ENCODE data around the gene VSTM1.

VSTM1 gene

DNA sequence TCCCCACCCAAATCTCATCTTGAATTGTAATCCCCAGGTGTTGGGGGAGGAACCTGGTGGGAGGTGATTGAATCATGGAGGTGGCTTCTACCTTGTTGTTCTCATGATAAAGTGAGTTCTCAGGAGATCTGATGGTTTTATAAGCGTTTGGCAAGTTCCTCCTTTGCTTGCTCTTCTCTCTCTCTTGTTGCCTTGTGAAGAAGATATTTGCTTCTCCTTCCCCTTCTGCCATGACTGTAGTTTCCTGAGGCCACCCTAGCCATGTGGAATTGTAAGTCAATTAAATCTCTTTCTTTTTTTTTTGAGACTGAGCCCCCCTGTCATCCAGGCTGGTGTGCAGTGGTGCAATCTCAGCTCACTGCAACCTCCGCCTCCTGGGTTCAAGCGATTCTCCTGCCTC is 34.4 kb downstream of the VSTM1 start:
- in situ Hi-C loops (cut with MboI; ENCODE audit: low sequenced_read_pairs, unreplicated experiment), result loop anchor here (10.0 kb wide), 1 partner anchor 184 kb away; no protein-coding TSS in a partner anchor
- TF ChIP-seq CTCF (IDR thresholded peaks at IDR 0.05; ENCODE audit: borderline replicate concordance, control extremely low read depth, extremely low read depth, insufficient read depth, missing control alignments), result no peak
- DNase-seq (ENCODE audit: low spot score), result no peak

- in situ Hi-C loops (cut with MboI; ENCODE audit: low sequenced_read_pairs, unreplicated experiment), result loop anchor here (10.0 kb wide), 1 partner anchor 182 kb away; no protein-coding TSS in a partner anchor
- DNase-seq (ENCODE audit: low spot score), result no peak
- TF ChIP-seq CTCF (IDR thresholded peaks at IDR 0.05; ENCODE audit: borderline replicate concordance, control extremely low read depth, extremely low read depth, insufficient read depth, missing control alignments), result no peak
Observed at GRCh38 chr19:54026656-54027055, 37.0 kb downstream of the VSTM1 start.

GRCh38 chr19:54024660-54025059 is 39.0 kb downstream of the VSTM1 start:
- no peak for DNase-seq (ENCODE audit: low spot score)

DNA sequence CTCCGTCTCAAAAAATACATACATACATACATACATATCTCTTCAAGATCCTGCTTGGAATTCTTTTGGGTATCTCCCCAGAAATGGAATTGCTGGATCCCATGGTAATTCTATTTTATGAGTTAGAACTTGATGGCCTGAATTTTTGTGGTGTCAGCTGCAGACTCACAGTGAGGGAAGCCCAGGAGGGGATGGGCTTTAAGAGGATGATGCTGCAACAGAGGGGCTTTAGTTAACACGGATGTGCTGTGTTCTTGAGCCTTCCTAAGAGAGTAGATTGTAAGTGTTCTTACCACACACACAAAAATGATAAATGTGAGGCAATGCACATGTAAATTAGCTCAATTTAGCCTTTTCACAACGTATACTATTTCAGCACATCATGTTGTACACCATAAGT is 40.5 kb downstream of the VSTM1 start:
- in situ Hi-C loops (cut with MboI; ENCODE audit: low sequenced_read_pairs, unreplicated experiment), result loop anchor here (10.0 kb wide), 1 partner anchor 178 kb away; no protein-coding TSS in a partner anchor
- no peak for DNase-seq (ENCODE audit: low spot score)
- no peak for TF ChIP-seq CTCF (IDR thresholded peaks at IDR 0.05; ENCODE audit: borderline replicate concordance, control extremely low read depth, extremely low read depth, insufficient read depth, missing control alignments)

More at GRCh38 chr19:54024660-54025059, 39.0 kb downstream of the VSTM1 start:
- no peak for TF ChIP-seq CTCF (IDR thresholded peaks at IDR 0.05; ENCODE audit: borderline replicate concordance, control extremely low read depth, extremely low read depth, insufficient read depth, missing control alignments)
- in situ Hi-C loops (cut with MboI; ENCODE audit: low sequenced_read_pairs, unreplicated experiment), result loop anchor here (10.0 kb wide), 1 partner anchor 180 kb away; no protein-coding TSS in a partner anchor

DNA sequence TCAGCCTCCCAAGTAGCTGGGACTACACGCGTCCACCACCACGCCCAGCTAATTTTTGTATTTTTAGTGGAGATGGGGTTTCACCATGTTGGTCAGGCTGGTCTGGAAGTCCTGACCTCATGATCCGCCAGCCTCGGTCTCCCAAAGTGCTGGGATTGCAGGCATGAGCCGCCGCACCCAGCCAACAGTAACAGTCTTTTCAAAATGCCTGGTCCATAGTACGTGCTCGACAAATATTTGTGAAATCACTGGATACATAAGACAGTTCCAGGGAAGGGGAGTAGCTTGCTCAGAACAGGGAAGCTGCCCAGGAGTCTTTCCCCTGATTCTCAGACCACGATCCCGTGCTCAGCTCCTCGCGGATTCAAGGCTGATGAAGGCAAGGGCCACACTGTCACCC is 41.8 kb downstream of the VSTM1 start:
- TF ChIP-seq CTCF (IDR thresholded peaks at IDR 0.05; ENCODE audit: borderline replicate concordance, control extremely low read depth, extremely low read depth, insufficient read depth, missing control alignments), result no peak
- in situ Hi-C loops (cut with MboI; ENCODE audit: low sequenced_read_pairs, unreplicated experiment), result loop anchor here (10.0 kb wide), 1 partner anchor 177 kb away; no protein-coding TSS in a partner anchor

DNA sequence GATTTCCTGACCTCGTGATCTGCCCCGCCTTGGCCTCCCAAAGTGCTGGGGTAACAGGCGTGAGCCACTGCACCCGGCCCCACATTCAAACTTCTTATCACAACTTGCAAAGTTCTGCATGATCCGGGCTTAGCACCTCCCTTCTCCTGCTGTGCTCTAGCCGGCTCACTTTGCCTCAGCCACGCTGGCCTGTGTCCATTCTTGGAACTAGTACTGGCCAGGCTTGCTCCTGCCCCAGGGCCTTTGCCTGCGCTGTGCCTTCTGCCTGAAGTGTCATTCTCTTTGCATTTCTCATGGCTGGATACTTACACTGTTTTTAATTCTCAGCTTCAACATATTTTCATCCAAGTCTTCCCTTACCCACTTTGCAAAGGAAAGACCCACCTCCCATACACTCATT is 42.3 kb downstream of the VSTM1 start:
- no peak for DNase-seq (ENCODE audit: low spot score)
- no peak for TF ChIP-seq CTCF (IDR thresholded peaks at IDR 0.05; ENCODE audit: borderline replicate concordance, control extremely low read depth, extremely low read depth, insufficient read depth, missing control alignments)
- in situ Hi-C loops (cut with MboI; ENCODE audit: low sequenced_read_pairs, unreplicated experiment), result loop anchor here (10.0 kb wide), 1 partner anchor 177 kb away; no protein-coding TSS in a partner anchor

More for the DNA sequence above, 41.8 kb downstream of the VSTM1 start:
- DNase-seq (ENCODE audit: low spot score), result no peak
